ENCODE measurements around the gene CHIC2.

The CHIC2 gene

DNA sequence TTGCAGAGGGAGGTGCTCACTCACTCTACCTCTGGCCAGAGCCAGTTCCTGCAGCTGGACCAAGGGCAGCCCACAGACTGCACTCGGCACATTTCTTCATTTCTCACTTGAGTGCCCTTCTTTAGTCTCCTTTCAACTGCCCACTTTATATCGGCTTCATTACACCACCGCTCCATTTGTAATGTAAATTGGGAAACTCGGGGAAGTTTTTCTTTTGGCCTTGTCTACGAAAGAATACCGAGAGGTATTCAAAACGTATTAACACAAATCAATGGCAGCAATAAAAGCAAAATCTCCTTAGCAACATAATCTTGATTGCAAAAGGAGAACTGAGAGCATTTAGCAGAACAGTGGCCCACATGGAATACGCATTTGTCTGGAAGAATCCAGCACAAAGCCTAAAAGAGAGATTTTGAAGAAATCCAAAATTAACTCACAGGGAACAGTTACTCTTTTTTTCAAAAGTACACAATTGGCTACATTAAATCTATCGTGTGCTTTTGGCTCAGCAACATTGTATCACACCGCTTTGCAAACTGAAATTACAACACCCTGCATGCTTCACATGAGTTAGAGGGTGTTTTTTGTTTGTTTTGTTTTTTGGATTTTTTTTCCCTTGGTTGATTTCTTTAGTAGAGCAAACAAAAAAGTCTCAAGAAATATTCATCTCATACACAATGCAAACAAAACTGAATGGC lies 62.6 kb downstream of the CHIC2 start:
- TF ChIP-seq, protein P1, sequence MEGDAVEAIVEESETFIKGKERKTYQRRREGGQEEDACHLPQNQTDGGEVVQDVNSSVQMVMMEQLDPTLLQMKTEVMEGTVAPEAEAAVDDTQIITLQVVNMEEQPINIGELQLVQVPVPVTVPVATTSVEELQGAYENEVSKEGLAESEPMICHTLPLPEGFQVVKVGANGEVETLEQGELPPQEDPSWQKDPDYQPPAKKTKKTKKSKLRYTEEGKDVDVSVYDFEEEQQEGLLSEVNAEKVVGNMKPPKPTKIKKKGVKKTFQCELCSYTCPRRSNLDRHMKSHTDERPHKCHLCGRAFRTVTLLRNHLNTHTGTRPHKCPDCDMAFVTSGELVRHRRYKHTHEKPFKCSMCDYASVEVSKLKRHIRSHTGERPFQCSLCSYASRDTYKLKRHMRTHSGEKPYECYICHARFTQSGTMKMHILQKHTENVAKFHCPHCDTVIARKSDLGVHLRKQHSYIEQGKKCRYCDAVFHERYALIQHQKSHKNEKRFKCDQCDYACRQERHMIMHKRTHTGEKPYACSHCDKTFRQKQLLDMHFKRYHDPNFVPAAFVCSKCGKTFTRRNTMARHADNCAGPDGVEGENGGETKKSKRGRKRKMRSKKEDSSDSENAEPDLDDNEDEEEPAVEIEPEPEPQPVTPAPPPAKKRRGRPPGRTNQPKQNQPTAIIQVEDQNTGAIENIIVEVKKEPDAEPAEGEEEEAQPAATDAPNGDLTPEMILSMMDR (conservative IDR thresholded peaks at IDR 0.05), result no peak
- TF ChIP-seq ZFX (IDR thresholded peaks at IDR 0.05), result no peak
- no peak overlapping the region for H3K27ac ChIP-seq

DNA sequence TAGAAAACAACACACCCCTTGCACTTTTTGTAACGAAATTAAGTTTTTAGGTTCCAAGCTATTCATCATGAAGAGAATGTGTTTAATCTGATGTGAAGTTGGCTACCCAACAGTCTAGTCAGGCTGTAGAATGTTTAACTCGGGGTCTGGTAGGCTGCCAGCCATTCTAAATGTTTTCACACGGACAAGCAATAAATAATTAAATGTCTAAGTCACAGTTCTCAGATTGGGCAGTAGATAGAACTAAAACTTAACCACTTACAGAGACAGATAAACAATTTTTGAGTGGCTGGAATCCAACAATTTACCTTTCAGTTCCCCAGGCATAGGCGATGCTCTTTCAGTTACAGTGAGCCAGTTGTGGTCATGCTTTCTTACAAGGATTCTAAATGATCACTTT lies 66.5 kb downstream of the CHIC2 start:
- no peak overlapping the region for H3K27ac ChIP-seq
- TF ChIP-seq, protein P1 (conservative IDR thresholded peaks at IDR 0.05), result no peak
- no peak for TF ChIP-seq ZFX (IDR thresholded peaks at IDR 0.05)

DNA sequence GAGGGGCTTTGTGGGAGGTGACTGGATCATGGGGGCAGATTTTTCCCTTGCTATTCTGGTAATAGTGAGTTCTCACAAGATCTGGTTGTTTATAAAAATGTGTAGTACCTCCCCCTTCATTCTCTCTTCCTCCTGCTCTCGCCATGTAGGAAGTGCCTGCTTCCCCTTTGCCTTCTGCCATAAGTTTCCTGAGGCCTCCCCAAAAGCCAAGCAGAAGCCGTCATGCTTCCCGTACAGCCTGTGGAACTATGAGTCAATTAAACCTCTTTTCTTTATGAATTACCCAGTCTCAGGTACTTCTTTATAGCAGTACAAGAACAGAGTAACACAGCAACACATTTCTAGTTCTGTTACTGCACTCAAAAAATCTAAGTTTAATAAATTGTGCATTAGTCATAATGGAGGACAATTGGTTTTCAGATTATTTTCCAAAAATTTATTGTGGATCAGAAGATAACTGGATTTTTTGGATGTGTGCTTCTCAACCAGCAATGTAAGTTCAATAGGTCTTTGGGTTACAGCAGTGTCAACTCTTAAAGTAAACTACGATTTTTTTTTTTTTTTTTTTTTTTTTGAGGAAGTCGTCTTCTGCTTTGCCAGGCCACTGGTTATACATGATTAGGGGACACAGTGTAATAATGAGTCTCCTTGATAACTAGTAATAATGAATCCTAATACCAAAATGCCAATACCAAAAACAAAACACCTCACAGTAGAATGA lies 69.9 kb downstream of the CHIC2 start:
- H3K27ac ChIP-seq, result no peak overlapping the region
- no peak for TF ChIP-seq ZFX (IDR thresholded peaks at IDR 0.05)
- TF ChIP-seq, protein P1 (conservative IDR thresholded peaks at IDR 0.05), result no peak

DNA sequence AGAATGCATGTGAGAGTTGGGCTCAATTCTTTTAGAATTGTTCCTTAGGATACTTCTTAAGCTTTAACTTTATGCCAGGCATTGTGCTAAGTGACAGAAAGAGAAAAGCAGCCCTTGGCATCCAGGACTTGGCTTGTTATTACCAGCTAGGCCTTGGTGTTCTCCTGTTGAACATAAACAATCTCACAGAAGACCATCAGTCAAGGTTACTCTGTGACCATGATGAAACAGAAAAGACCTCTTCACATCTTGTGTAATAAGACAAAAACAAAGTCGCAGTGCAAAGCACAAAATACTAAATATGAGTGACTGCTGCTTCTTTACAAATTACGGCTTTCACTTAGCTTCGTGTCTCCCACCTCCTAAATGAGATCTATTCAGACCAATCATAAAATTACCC lies 71.6 kb downstream of the CHIC2 start:
- TF ChIP-seq, protein P1 (conservative IDR thresholded peaks at IDR 0.05), result no peak
- no peak for TF ChIP-seq ZFX (IDR thresholded peaks at IDR 0.05)
- no peak overlapping the region for H3K27ac ChIP-seq

DNA sequence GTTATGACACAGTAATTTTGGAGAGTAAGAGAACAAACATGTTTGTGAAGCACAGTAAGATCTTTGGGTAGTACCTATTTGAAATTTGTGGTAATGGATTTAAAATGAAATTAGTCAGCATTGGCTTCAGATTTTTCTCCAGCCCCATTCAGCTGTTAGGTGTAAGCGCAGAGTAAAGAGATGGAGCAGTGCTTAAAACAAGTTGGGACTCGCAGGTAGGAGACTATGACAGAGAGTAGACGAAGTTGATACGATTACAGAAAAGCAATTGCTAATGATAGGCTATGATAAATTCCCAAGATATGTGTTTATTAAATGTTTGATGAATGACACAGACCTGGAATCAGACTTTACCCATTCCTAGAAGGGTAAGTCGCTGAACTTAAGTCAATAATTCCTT lies 72.6 kb downstream of the CHIC2 start:
- TF ChIP-seq, protein P1 (conservative IDR thresholded peaks at IDR 0.05), result no peak
- TF ChIP-seq ZFX (IDR thresholded peaks at IDR 0.05), result no peak
- no peak overlapping the region for H3K27ac ChIP-seq

DNA sequence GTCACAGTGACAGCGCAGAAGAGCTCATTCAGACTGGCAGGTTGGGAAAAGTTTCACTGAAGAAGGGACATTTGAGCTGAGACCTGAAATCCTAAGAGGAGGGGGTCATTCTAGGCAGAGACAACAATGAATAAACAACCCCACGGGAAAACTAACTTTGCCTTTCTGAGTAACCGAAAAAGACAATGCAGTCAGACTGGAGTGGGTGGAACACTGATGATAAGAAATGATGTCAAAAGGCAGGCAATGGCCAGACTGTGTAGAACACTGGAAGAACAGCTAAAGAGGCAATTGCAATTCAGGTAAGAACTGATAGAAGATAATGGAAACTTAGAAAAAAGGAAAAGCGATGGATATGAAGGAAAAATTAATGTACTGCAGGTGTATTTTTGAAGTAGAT lies 73.8 kb downstream of the CHIC2 start:
- TF ChIP-seq, protein P1 (conservative IDR thresholded peaks at IDR 0.05), result no peak
- no peak for TF ChIP-seq ZFX (IDR thresholded peaks at IDR 0.05)
- H3K27ac ChIP-seq, result no peak overlapping the region

DNA sequence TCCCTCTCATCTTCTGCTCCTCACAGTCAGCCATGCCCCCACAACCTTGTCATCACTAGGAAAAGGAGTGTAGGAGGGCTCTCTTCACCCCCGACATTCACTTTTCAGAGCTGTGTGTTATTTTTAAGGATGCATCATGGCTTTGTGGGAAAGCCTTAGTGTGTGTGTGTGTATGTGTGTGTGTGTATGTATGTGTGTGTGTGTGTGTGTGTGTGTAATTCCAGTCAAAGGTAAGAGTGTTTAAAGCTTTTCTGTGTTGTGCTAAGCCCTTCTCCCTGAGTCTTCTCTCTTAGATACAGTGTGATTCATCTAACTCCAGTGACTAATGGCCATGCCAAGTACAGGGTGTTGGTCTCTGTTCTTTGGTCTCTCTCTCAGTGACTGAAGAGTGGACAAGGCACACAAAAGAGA lies 76.6 kb downstream of the CHIC2 start:
- H3K27ac ChIP-seq, result no peak overlapping the region
- TF ChIP-seq, protein P1 (conservative IDR thresholded peaks at IDR 0.05), result no peak
- TF ChIP-seq ZFX (IDR thresholded peaks at IDR 0.05), result no peak

Measured in C4-2B (cell line).